Kidney epithelial cell (primary cell): ENCODE data around the gene KRTAP10-10. TPM values are rescaled to one million over a fixed set of nuclear protein-coding genes. Genes with fewer than 3 reads are reported as not detected.

Source experiments
- DNase-seq: peaks from one replicate; pipeline ENCODE4 v3.0.0-alpha.2; 2010; ENCODE audit warnings: low read depth
- H3K27me3 ChIP-seq: 2 replicates; pipeline ENCODE4 v1.6.0; 2011; ENCODE audit warnings: low read length; ENCODE audit not compliant: control insufficient read depth, insufficient read depth
- H3K36me3 ChIP-seq: 2 replicates; pipeline ENCODE4 v1.5.1; 2011; ENCODE audit warnings: low read length; ENCODE audit not compliant: control insufficient read depth, insufficient read depth
- H3K4me3 ChIP-seq: 2 replicates; pipeline ENCODE4 v1.5.1; 2011; ENCODE audit warnings: low read depth, mild to moderate bottlenecking, control low read depth, low read length
- CTCF ChIP-seq: IDR thresholded peaks from 2 replicates; pipeline ENCODE4 v1.5.1; 2011; ENCODE audit warnings: mild to moderate bottlenecking, moderate library complexity, low read length, control low read depth, inconsistent platforms; ENCODE audit not compliant: insufficient read depth, poor library complexity, severe bottlenecking
- total RNA-seq: library from RNA; depleted of rRNA; stranded (reverse); fragments of >200 nt; gene quantifications from 2 replicates; pipeline ENCODE4 v1.2.3, GENCODE V29; 2015

Gene KRTAP10-10
- total RNA-seq, 1 donor from 2014 or later, result not detected

GRCh38 chr21:44671911-44672310, 34.8 kb downstream of the KRTAP10-10 start:
- no peak for DNase-seq
- TF ChIP-seq CTCF, result no peak
- Histone ChIP-seq H3K27me3 (no peaks in the 10 kb centered on the region), H3K4me3 (no peak overlapping the region), H3K36me3 (no peaks in the 10 kb centered on the region)

GRCh38 chr21:44677881-44678280, 40.7 kb downstream of the KRTAP10-10 start:
- H3K36me3 ChIP-seq, result no peaks in the 10 kb centered on the region
- DNase-seq, result no peak
- TF ChIP-seq CTCF, result no peak
- H3K27me3 ChIP-seq, result peaks cover 4% of the 10 kb centered on the region
- H3K4me3 ChIP-seq, result no peak overlapping the region

GRCh38 chr21:44681152-44681551, 44.0 kb downstream of the KRTAP10-10 start:
- Histone ChIP-seq H3K4me3 (no peak overlapping the region), H3K27me3 (peaks cover 4% of the 10 kb centered on the region), H3K36me3 (no peaks in the 10 kb centered on the region)
- no peak for TF ChIP-seq CTCF
- no peak for DNase-seq

GRCh38 chr21:44681861-44682579, 44.9 kb downstream of the KRTAP10-10 start, which contains the start of gene KRTAP12-1:
Gene KRTAP12-1, minus strand, starts transcription at chr21:44682163. Its CDS starts 40 bp downstream, at chr21:44682123.
- no peak for TF ChIP-seq CTCF
- H3K4me3 ChIP-seq, result no peak within 1 kb of the TSS
- no peak for DNase-seq
- H3K27me3 ChIP-seq, result peaks cover 7% of the 10 kb centered on the region
- H3K36me3 ChIP-seq, result no peaks in the 10 kb centered on the region

GRCh38 chr21:44682580-44683151, 45.5 kb downstream of the KRTAP10-10 start:
- Histone ChIP-seq H3K27me3 (peaks cover 10% of the 10 kb centered on the region), H3K36me3 (no peaks in the 10 kb centered on the region), H3K4me3 (no peak overlapping the region)
- TF ChIP-seq CTCF, result no peak
- no peak for DNase-seq
